PC-3 (cell line): Measurements from ENCODE around the gene YPEL3. TPM values are rescaled to one million over a fixed set of nuclear protein-coding genes. Genes with fewer than 3 reads are reported as not detected.
A peak's percentile ranks its signal among the peaks of the same experiment; 100 is the strongest.

Experiments
- ATAC-seq: fragments of 200-7000 bp; cut with Tn5 transposase; 2 replicates; pipeline ENCODE4 v1.9.1; 2020; ENCODE audit warnings: mild to moderate bottlenecking, moderate library complexity
- BruUV-seq: library from RNA; stranded (reverse); fragments of 400-500 nt; replicated peaks from 2 replicates; lab custom pipeline; 2021; lab: Mats Ljungman, UMichigan
- CTCF ChIA-PET: fragments of 300-600 bp; sonication (Branson Sonifier 250); formaldehyde crosslinking; loops from one replicate; lab custom pipeline; 2022; ENCODE audit warnings: antibody characterized with exemption; lab: Charles Lee
- POLR2A ChIA-PET: fragments of 300-600 bp; sonication (Branson Sonifier 250); formaldehyde crosslinking; loops from one replicate; lab custom pipeline; 2022; ENCODE audit warnings: antibody characterized with exemption; ENCODE audit not compliant: unreplicated experiment; lab: Charles Lee
- DNase-seq: peaks from one replicate; pipeline ENCODE4 v3.0.0-alpha.2; 2015
- H2AFZ ChIP-seq: fragments of 300-600 bp; sonication (generic); 2 replicates; pipeline ENCODE4 v1.6.0; 2016; ENCODE audit warnings: antibody characterized with exemption, low read length
- H3F3A ChIP-seq: fragments of 300-600 bp; sonication (generic); one replicate; pipeline ENCODE4 v1.6.0; 2017; ENCODE audit warnings: antibody characterized with exemption, low read length, control low read depth, mild to moderate bottlenecking; ENCODE audit not compliant: unreplicated experiment
- H3K27ac ChIP-seq: fragments of 300-600 bp; sonication (generic); 2 replicates; pipeline ENCODE4 v1.5.1; 2016; ENCODE audit warnings: mild to moderate bottlenecking, low read length
- H3K27me3 ChIP-seq: fragments of 300-600 bp; sonication (generic); 2 replicates; pipeline ENCODE4 v1.6.1; 2016; ENCODE audit warnings: low read length, mixed read lengths
- H3K36me3 ChIP-seq: fragments of 300-600 bp; sonication (generic); 2 replicates; pipeline ENCODE4 v1.6.1; 2016; ENCODE audit warnings: low read depth, mixed run types, low read length, mixed read lengths
- H3K4me1 ChIP-seq: fragments of 300-600 bp; sonication (generic); 2 replicates; pipeline ENCODE4 v1.5.1; 2016; ENCODE audit warnings: low read length; ENCODE audit not compliant: insufficient read depth
- H3K4me2 ChIP-seq: fragments of 300-600 bp; sonication (generic); 2 replicates; pipeline ENCODE4 v1.6.0; 2016; ENCODE audit warnings: low read length
- H3K4me3 ChIP-seq: fragments of 300-600 bp; sonication (generic); 2 replicates; pipeline ENCODE4 v1.5.1; 2016; ENCODE audit warnings: mild to moderate bottlenecking, low read length, mixed read lengths
- H3K79me2 ChIP-seq: fragments of 300-600 bp; sonication (generic); 2 replicates; pipeline ENCODE4 v1.6.1; 2017; ENCODE audit warnings: low read length, mixed read lengths
- H3K9ac ChIP-seq: fragments of 300-600 bp; sonication (generic); 2 replicates; pipeline ENCODE4 v1.6.0; 2016; ENCODE audit warnings: mild to moderate bottlenecking, low read length
- H3K9me2 ChIP-seq: fragments of 300-600 bp; sonication (generic); replicated peaks from 2 replicates; pipeline ENCODE4 v1.6.1; 2016; ENCODE audit warnings: mixed run types, low read length, mixed read lengths
- H3K9me3 ChIP-seq: fragments of 300-600 bp; sonication (generic); 2 replicates; pipeline ENCODE4 v1.6.1; 2016; ENCODE audit warnings: low read length, mixed read lengths
- H4K20me1 ChIP-seq: fragments of 300-600 bp; sonication (generic); 2 replicates; pipeline ENCODE4 v1.6.1; 2016; ENCODE audit warnings: low read length, mixed read lengths
- EZH2 ChIP-seq: fragments of 300-600 bp; sonication (generic); IDR thresholded peaks from one replicate; pipeline ENCODE4 v1.6.1; 2017; ENCODE audit warnings: antibody characterized with exemption, mild to moderate bottlenecking, low read length; ENCODE audit not compliant: unreplicated experiment
- EZH2phosphoT487 ChIP-seq: fragments of 300-600 bp; sonication (generic); IDR thresholded peaks from 2 replicates; pipeline ENCODE4 v1.6.1; 2018; ENCODE audit warnings: mild to moderate bottlenecking, antibody characterized with exemption, low read length, borderline replicate concordance
- intact Hi-C: fragments of 100-400 bp; cut with micrococcal nuclease; formaldehyde crosslinking; loops from 2 replicates; pipeline ENCODE4 v1.9.0; 2023
- total RNA-seq: library from RNA; depleted of rRNA; stranded (reverse); fragments of >200 nt; gene quantifications from 2 replicates; pipeline ENCODE4 v1.2.3, GENCODE V29; 2014
- TF ChIP-seq, protein P1 (sequence below): fragments of 300-600 bp; sonication (generic); conservative IDR thresholded peaks from 2 replicates; pipeline ENCODE4 v1.5.1; 2017; ENCODE audit warnings: antibody characterized with exemption, low read depth, mild to moderate bottlenecking, low read length

YPEL3 gene
- total RNA-seq, 1 experiment from 2014 or later = 7.7 TPM

DNA sequence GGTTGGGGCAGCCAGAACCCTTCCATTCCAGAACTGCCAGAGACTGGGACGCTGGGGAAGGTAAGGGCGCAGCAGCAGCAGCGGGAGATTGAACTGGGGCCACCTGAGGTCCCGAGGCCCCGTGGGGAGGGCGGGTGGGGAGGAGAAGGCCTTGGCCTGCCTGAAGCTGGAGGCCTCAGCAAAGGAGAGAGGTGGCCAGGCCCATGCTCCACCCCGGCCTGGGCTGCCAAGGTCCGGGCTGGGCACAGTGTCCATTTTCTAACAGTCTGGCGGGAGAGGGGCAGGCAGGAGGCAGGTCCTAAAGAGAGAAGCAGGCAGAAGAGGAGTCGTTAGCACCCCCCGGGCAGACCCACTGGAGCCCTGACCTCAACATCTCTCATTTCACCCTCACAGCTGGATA is 18.4 kb upstream of the YPEL3 start:
- Histone ChIP-seq H3K27ac (no peak overlapping the region), H3K27me3 (no peaks in the 10 kb centered on the region), H2AFZ (no peak overlapping the region), H3K4me1 (peaks cover 11% of the 10 kb centered on the region), H4K20me1 (no peaks in the 10 kb centered on the region), H3F3A (no peaks in the 10 kb centered on the region), H3K36me3 (no peaks in the 10 kb centered on the region), H3K4me3 (no peak overlapping the region), H3K4me2 (no peak overlapping the region), H3K9me2 (no peaks in the 10 kb centered on the region), H3K9me3 (no peaks in the 10 kb centered on the region), H3K79me2 (no peaks in the 10 kb centered on the region), H3K9ac (no peak overlapping the region)
- intact Hi-C loops = no loop called here
- CTCF ChIA-PET = no interaction called here
- TF ChIP-seq, protein P1, sequence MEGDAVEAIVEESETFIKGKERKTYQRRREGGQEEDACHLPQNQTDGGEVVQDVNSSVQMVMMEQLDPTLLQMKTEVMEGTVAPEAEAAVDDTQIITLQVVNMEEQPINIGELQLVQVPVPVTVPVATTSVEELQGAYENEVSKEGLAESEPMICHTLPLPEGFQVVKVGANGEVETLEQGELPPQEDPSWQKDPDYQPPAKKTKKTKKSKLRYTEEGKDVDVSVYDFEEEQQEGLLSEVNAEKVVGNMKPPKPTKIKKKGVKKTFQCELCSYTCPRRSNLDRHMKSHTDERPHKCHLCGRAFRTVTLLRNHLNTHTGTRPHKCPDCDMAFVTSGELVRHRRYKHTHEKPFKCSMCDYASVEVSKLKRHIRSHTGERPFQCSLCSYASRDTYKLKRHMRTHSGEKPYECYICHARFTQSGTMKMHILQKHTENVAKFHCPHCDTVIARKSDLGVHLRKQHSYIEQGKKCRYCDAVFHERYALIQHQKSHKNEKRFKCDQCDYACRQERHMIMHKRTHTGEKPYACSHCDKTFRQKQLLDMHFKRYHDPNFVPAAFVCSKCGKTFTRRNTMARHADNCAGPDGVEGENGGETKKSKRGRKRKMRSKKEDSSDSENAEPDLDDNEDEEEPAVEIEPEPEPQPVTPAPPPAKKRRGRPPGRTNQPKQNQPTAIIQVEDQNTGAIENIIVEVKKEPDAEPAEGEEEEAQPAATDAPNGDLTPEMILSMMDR = no peak
- POLR2A ChIA-PET = interaction anchor here (0.6 kb wide), 1 partner anchor 168 kb away, joined by 6 read pairs; no protein-coding TSS in a partner anchor
- BruUV-seq = no TSS peak
- no peak for DNase-seq
- ATAC-seq = no peak

DNA sequence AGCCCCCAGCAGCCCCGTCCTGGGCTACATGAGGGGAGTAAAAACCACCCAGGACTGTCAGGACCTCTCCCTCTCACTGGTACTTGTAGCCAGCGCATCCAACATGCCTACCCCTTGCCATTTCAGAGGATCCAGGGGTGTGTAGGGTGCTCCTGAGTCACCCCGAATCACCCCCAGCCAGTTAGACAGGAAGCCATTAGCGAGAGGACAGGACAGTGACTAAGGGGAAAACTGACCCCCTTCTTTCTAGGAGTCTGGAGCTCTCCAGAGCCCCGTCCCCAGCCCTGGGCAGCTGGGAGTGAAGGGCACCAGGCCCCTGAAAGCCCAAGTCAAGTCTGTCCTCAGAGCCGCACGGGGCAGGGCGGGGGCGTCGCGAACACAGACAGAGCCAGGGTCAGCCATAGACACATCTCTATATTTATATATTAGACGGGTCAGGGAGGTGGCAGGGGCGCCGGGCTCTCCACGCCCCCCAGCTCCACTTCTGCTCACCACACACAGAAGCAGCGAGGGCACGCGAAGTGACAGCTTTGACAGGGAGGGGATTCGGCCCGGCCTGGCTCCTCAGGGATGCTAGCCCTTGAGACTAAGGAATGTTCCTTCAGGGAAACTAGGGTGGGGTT is 17.8 kb upstream of the YPEL3 start:
- ATAC-seq (peak; percentile 25; the same call in 1 of the 2 replicates), DNase-seq (no peak)
- Histone ChIP-seq H3F3A (no peaks in the 10 kb centered on the region), H3K27ac (peak overlapping the region; percentile 15; the same call in 1 of the 2 replicates), H3K9ac (no peak overlapping the region), H3K9me3 (no peaks in the 10 kb centered on the region), H3K27me3 (no peaks in the 10 kb centered on the region), H3K4me2 (peak overlapping the region; percentile 39; the same call in 1 of the 2 replicates), H3K4me3 (no peak overlapping the region), H3K9me2 (no peaks in the 10 kb centered on the region), H4K20me1 (no peaks in the 10 kb centered on the region), H3K36me3 (no peaks in the 10 kb centered on the region), H3K4me1 (peaks cover 11% of the 10 kb centered on the region), H2AFZ (no peak overlapping the region), H3K79me2 (no peaks in the 10 kb centered on the region)
- ChIA-PET POLR2A (no interaction called here), CTCF (no interaction called here)
- intact Hi-C loops = no loop called here
- no TSS peak for BruUV-seq
- TF ChIP-seq, protein P1 = no peak
- TF ChIP-seq EZH2 (no peak), EZH2phosphoT487 (no peak)

DNA sequence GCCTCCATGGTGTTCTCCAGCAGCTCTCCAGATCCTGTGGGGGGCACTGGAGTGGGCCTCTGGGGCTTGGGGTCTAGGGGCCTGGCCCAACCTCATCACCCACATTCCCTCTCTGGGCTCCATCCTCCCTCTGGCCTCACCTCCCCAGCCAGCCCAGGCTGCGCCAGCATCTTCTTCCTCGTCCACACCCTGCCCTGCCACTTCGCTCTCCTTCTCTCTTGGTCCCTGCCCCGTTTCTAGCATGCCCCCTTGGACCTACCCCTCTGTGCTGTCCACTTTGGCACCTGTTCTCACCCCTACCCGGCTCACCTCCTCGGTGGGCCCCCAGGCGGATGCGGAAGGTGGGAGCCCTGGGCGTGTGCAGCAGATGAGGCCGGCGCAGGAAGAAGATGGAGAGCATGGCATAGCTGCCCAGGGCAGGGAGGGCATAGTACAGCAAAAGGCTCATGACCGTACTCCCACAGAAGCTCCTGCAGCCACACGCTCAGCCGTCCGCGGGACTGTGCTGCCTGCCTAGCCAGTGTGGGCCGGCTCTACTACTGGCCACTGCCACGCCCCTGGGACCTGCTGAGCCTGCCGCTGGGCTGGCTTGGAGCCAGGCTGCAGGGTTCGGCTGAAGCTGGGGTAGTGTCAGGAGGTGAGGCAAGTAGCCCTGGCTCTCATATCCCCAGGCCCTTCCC is 17.2 kb upstream of the YPEL3 start, which contains the start of gene GDPD3:
TSS of gene GDPD3 (minus strand) at position 507 of the 680 bp plus-strand sequence. CDS start at position 448, 59 bp downstream.
- H3K27ac ChIP-seq = peak within 1 kb of the TSS; percentile 15; the same call in 1 of the 2 replicates
- H3F3A ChIP-seq = no peaks in the 10 kb centered on the region
- CTCF ChIA-PET = no interaction called here
- DNase-seq = peak; percentile 33
- TF ChIP-seq EZH2 (no peak), EZH2phosphoT487 (no peak)
- TF ChIP-seq, protein P1 = no peak
- H3K9ac ChIP-seq = no peak within 1 kb of the TSS
- H3K27me3 ChIP-seq = no peaks in the 10 kb centered on the region
- POLR2A ChIA-PET = no interaction called here
- no peaks in the 10 kb centered on the region for H4K20me1 ChIP-seq
- no peaks in the 10 kb centered on the region for H3K36me3 ChIP-seq
- H3K79me2 ChIP-seq = no peaks in the 10 kb centered on the region
- H3K4me2 ChIP-seq = peak within 1 kb of the TSS; percentile 39; the same call in 1 of the 2 replicates
- H3K4me1 ChIP-seq = peaks cover 11% of the 10 kb centered on the region
- H3K9me2 ChIP-seq = no peaks in the 10 kb centered on the region
- 0 out of 2 replicates have a peak within 1 kb of the TSS, but pooled peaks have one; percentile 26 for H2AFZ ChIP-seq
- H3K9me3 ChIP-seq = no peaks in the 10 kb centered on the region
- no TSS peak for BruUV-seq
- ATAC-seq = peak; percentile 66
- no peak within 1 kb of the TSS for H3K4me3 ChIP-seq
- intact Hi-C loops = no loop called here
